ENCODE results near the gene PSMA3. TPM values are rescaled to one million over a fixed set of nuclear protein-coding genes. Genes with fewer than 3 reads are reported as not detected.

PSMA3 gene
- total RNA-seq, 1 experiment from 2014 or later, result 355 TPM

GRCh38 chr14:58272588-58273372 is 28.1 kb downstream of the PSMA3 start:
- peak; percentile 30 for DNase-seq (ENCODE audit: low spot score)
- POLR2A ChIA-PET (ENCODE audit: low non-redundant PET), result no interaction called here
- no peaks in the 10 kb centered on the region for H3K27me3 ChIP-seq (replicated peaks; ENCODE audit: insufficient read depth, low read depth, low read length, poor library complexity)

GRCh38 chr14:58274881-58275280 is 30.2 kb downstream of the PSMA3 start:
- Histone ChIP-seq H3K27me3 (replicated peaks; ENCODE audit: insufficient read depth, low read depth, low read length, poor library complexity) (no peaks in the 10 kb centered on the region), H3K36me3 (ENCODE audit: insufficient read depth, low read length, poor library complexity, severe bottlenecking) (peaks cover 71% of the 10 kb centered on the region), H3K27ac (ENCODE audit: low read depth, low read length, poor library complexity, severe bottlenecking) (peak overlapping the region; percentile 5), H3K4me1 (ENCODE audit: insufficient read depth, low read length, poor library complexity, severe bottlenecking) (peaks cover 12% of the 10 kb centered on the region), H3K4me3 (ENCODE audit: low read depth, low read length, poor library complexity, severe bottlenecking) (no peak overlapping the region), H3K9me3 (ENCODE audit: low read depth, low read length, poor library complexity, severe bottlenecking) (no peaks in the 10 kb centered on the region)
- intact Hi-C loops (cut with micrococcal nuclease; ENCODE audit: unreplicated experiment), result no loop called here
- no peak for DNase-seq (ENCODE audit: low spot score)
- TF ChIP-seq, protein P1, sequence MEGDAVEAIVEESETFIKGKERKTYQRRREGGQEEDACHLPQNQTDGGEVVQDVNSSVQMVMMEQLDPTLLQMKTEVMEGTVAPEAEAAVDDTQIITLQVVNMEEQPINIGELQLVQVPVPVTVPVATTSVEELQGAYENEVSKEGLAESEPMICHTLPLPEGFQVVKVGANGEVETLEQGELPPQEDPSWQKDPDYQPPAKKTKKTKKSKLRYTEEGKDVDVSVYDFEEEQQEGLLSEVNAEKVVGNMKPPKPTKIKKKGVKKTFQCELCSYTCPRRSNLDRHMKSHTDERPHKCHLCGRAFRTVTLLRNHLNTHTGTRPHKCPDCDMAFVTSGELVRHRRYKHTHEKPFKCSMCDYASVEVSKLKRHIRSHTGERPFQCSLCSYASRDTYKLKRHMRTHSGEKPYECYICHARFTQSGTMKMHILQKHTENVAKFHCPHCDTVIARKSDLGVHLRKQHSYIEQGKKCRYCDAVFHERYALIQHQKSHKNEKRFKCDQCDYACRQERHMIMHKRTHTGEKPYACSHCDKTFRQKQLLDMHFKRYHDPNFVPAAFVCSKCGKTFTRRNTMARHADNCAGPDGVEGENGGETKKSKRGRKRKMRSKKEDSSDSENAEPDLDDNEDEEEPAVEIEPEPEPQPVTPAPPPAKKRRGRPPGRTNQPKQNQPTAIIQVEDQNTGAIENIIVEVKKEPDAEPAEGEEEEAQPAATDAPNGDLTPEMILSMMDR (conservative IDR thresholded peaks at IDR 0.05; ENCODE audit: low read depth, low read length), result no peak
- no peak for TF ChIP-seq EZH2 (IDR thresholded peaks at IDR 0.05; ENCODE audit: borderline replicate concordance, low read depth, low read length, poor library complexity, severe bottlenecking)
- BruUV-seq (replicated peaks), result no TSS peak
- ChIA-PET CTCF (no interaction called here), POLR2A (ENCODE audit: low non-redundant PET) (no interaction called here)

More at GRCh38 chr14:58272588-58273372, 28.1 kb downstream of the PSMA3 start:
- intact Hi-C loops (cut with micrococcal nuclease; ENCODE audit: unreplicated experiment), result no loop called here
- Histone ChIP-seq H3K4me1 (ENCODE audit: insufficient read depth, low read length, poor library complexity, severe bottlenecking) (peaks cover 12% of the 10 kb centered on the region), H3K27ac (ENCODE audit: low read depth, low read length, poor library complexity, severe bottlenecking) (peak overlapping the region; percentile 2), H3K4me3 (ENCODE audit: low read depth, low read length, poor library complexity, severe bottlenecking) (no peak overlapping the region), H3K9me3 (ENCODE audit: low read depth, low read length, poor library complexity, severe bottlenecking) (no peaks in the 10 kb centered on the region), H3K36me3 (ENCODE audit: insufficient read depth, low read length, poor library complexity, severe bottlenecking) (peaks cover 79% of the 10 kb centered on the region)
- TF ChIP-seq, protein P1 (conservative IDR thresholded peaks at IDR 0.05; ENCODE audit: low read depth, low read length), result 0 out of 2 replicates have a peak, but pooled peaks have one; percentile 17
- no peak for TF ChIP-seq EZH2 (IDR thresholded peaks at IDR 0.05; ENCODE audit: borderline replicate concordance, low read depth, low read length, poor library complexity, severe bottlenecking)
- CTCF ChIA-PET, result interaction anchor here (0.5 kb wide), 1 partner anchor 84 kb away, joined by 5 read pairs; no protein-coding TSS in a partner anchor
- no TSS peak for BruUV-seq (replicated peaks)

DNA sequence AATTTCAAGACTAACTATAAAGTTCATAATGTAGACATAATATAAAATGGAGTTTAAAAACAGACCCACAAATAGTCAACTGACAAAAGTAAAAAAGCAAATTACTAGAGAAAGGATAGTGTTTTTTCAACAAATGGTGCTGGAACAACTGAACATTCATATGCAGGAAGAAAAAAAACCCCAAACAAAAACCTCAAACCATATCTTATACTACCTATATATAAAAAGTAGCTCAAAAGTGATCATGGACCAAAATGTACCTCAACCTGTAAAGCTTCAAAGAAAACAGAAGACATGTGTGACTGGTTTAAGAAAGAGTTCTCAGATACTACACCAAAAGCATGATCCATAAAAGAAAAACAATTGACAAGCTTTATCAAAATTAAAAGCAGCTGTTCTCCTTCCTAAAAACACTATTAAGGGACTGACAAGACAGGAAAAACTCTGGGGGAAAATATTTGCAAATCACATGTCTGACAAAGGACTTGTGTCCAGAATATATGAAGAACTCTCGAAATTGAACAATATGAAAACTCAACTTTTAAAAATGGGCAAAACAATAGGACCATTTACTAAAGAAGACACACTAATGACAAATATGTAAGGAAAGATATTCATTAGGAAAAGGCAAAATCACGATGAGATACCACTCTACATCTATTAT is 31.0 kb downstream of the PSMA3 start:
- H3K27me3 ChIP-seq (replicated peaks; ENCODE audit: insufficient read depth, low read depth, low read length, poor library complexity), result no peaks in the 10 kb centered on the region
- ChIA-PET CTCF (interaction anchor here (0.5 kb wide), 1 partner anchor 73 kb away, joined by 4 read pairs; no protein-coding TSS in a partner anchor), POLR2A (ENCODE audit: low non-redundant PET) (interaction anchor here (0.6 kb wide), 1 partner anchor 71 kb away, joined by 5 read pairs; no protein-coding TSS in a partner anchor)
- H3K4me3 ChIP-seq (ENCODE audit: low read depth, low read length, poor library complexity, severe bottlenecking), result no peak overlapping the region
- H3K27ac ChIP-seq (ENCODE audit: low read depth, low read length, poor library complexity, severe bottlenecking), result peak overlapping the region; percentile 5
- peaks cover 12% of the 10 kb centered on the region for H3K4me1 ChIP-seq (ENCODE audit: insufficient read depth, low read length, poor library complexity, severe bottlenecking)
- DNase-seq (ENCODE audit: low spot score), result no peak
- intact Hi-C loops (cut with micrococcal nuclease; ENCODE audit: unreplicated experiment), result no loop called here
- H3K9me3 ChIP-seq (ENCODE audit: low read depth, low read length, poor library complexity, severe bottlenecking), result no peaks in the 10 kb centered on the region
- no peak for TF ChIP-seq EZH2 (IDR thresholded peaks at IDR 0.05; ENCODE audit: borderline replicate concordance, low read depth, low read length, poor library complexity, severe bottlenecking)
- TF ChIP-seq, protein P1 (conservative IDR thresholded peaks at IDR 0.05; ENCODE audit: low read depth, low read length), result no peak
- peaks cover 63% of the 10 kb centered on the region for H3K36me3 ChIP-seq (ENCODE audit: insufficient read depth, low read length, poor library complexity, severe bottlenecking)
- BruUV-seq (replicated peaks), result no TSS peak
